IMR-90 (cell line): ENCODE data around the gene NEIL1. TPM values are rescaled to one million over a fixed set of nuclear protein-coding genes. Genes with fewer than 3 reads are reported as not detected.

Experiments used
- ATAC-seq: fragments of 200-7000 bp; cut with Tn5 transposase; 2 replicates; pipeline ENCODE4 v1.9.1; 2020; ENCODE audit warnings: low read depth, mild to moderate bottlenecking, moderate library complexity
- BruUV-seq: library from RNA; stranded (reverse); fragments of 400-500 nt; replicated peaks from 2 replicates; lab custom pipeline; 2021; lab: Mats Ljungman, UMichigan
- CTCF ChIA-PET: fragments of 300-600 bp; formaldehyde crosslinking; extraction: SDS; loops from one replicate; lab custom pipeline; 2021; ENCODE audit warnings: antibody characterized with exemption; lab: Yijun Ruan, JAX
- POLR2A ChIA-PET: fragments of 300-600 bp; sonication (Branson Sonifier 250); formaldehyde crosslinking; loops from one replicate; lab custom pipeline; 2022; ENCODE audit warnings: antibody characterized with exemption; ENCODE audit not compliant: unreplicated experiment; lab: Charles Lee
- DNase-seq: peaks from one replicate; pipeline ENCODE4 v3.0.0; 2013
- H2AFZ ChIP-seq: replicated peaks from 2 replicates; pipeline ENCODE3; 2013; ENCODE audit warnings: low read length, mild to moderate bottlenecking; ENCODE audit not compliant: poor library complexity
- H2AK5ac ChIP-seq: 2 replicates; pipeline ENCODE4 v1.6.1; 2013; ENCODE audit warnings: low read depth, low read length, inconsistent platforms
- H2AK9ac ChIP-seq: replicated peaks from 2 replicates; pipeline ENCODE3; 2013; ENCODE audit warnings: mild to moderate bottlenecking, low read depth, low read length, moderate library complexity; ENCODE audit not compliant: poor library complexity
- H2BK120ac ChIP-seq: 2 replicates; pipeline ENCODE4 v1.6.1; 2013; ENCODE audit warnings: low read depth, low read length, inconsistent platforms
- H2BK15ac ChIP-seq: 3 replicates; pipeline ENCODE4 v1.6.1; 2013; ENCODE audit warnings: low read depth, low read length, inconsistent platforms
- H2BK20ac ChIP-seq: 2 replicates; pipeline ENCODE4 v1.6.1; 2013; ENCODE audit warnings: low read depth, mild to moderate bottlenecking, inconsistent platforms, low read length, moderate library complexity
- H2BK5ac ChIP-seq: 2 replicates; pipeline ENCODE4 v1.6.1; 2013; ENCODE audit warnings: mild to moderate bottlenecking, low read depth, low read length, inconsistent platforms; ENCODE audit not compliant: poor library complexity, severe bottlenecking
- H3K14ac ChIP-seq: replicated peaks from 2 replicates; pipeline ENCODE4 v1.6.1; 2013; ENCODE audit warnings: low read depth, low read length, inconsistent platforms
- H3K18ac ChIP-seq: 2 replicates; pipeline ENCODE4 v1.6.1; 2013; ENCODE audit warnings: low read depth, low read length, control low read depth
- H3K23ac ChIP-seq: 2 replicates; pipeline ENCODE4 v1.6.1; 2013; ENCODE audit warnings: low read depth, low read length, inconsistent platforms
- H3K27ac ChIP-seq: 2 replicates; pipeline ENCODE4 v1.5.1; 2013; ENCODE audit warnings: mild to moderate bottlenecking, control low read depth, low read length; ENCODE audit not compliant: insufficient read depth
- H3K27me3 ChIP-seq: 2 replicates; pipeline ENCODE4 v1.6.1; 2013; ENCODE audit warnings: low read length; ENCODE audit not compliant: control insufficient read depth, insufficient read depth
- H3K36me3 ChIP-seq: 2 replicates; pipeline ENCODE4 v1.6.1; 2013; ENCODE audit warnings: low read length, mixed read lengths; ENCODE audit not compliant: control insufficient read depth, insufficient read depth
- H3K4ac ChIP-seq: 2 replicates; pipeline ENCODE4 v1.6.1; 2013; ENCODE audit warnings: low read depth, low read length, inconsistent platforms
- H3K4me1 ChIP-seq: 2 replicates; pipeline ENCODE4 v1.6.1; 2013; ENCODE audit warnings: low read length, mixed read lengths; ENCODE audit not compliant: control insufficient read depth, insufficient read depth
- H3K4me2 ChIP-seq: 2 replicates; pipeline ENCODE4 v1.6.1; 2013; ENCODE audit warnings: low read depth, mild to moderate bottlenecking, control low read depth, low read length, moderate library complexity
- H3K4me3 ChIP-seq: 2 replicates; pipeline ENCODE4 v1.5.1; 2013; ENCODE audit warnings: low read depth, mild to moderate bottlenecking, control low read depth, low read length, moderate library complexity; ENCODE audit not compliant: insufficient read depth
- H3K56ac ChIP-seq: 2 replicates; pipeline ENCODE4 v1.6.1; 2013; ENCODE audit warnings: low read length, inconsistent platforms; ENCODE audit not compliant: insufficient read depth; ENCODE audit errors: extremely low read depth
- H3K79me1 ChIP-seq, 2 experiments: 2 replicates each; pipeline ENCODE4 v1.6.1; 2013; ENCODE audit warnings: low read length in 2 of 2, inconsistent platforms in 1 of 2, low read depth in 1 of 2
- H3K9ac ChIP-seq: 2 replicates; pipeline ENCODE4 v1.6.1; 2013; ENCODE audit warnings: low read depth, low read length, control low read depth
- H3K9me1 ChIP-seq: 2 replicates; pipeline ENCODE4 v1.6.1; 2013; ENCODE audit warnings: low read length, inconsistent platforms; ENCODE audit not compliant: insufficient read depth
- H3K9me3 ChIP-seq: 2 replicates; pipeline ENCODE4 v1.6.1; 2013; ENCODE audit warnings: low read length; ENCODE audit not compliant: control insufficient read depth, insufficient read depth
- H4K20me1 ChIP-seq: 2 replicates; pipeline ENCODE4 v1.6.1; 2013; ENCODE audit warnings: low read length, inconsistent platforms; ENCODE audit not compliant: insufficient read depth
- H4K5ac ChIP-seq: 2 replicates; pipeline ENCODE4 v1.6.1; 2013; ENCODE audit warnings: mild to moderate bottlenecking, low read depth, low read length, control low read depth
- H4K8ac ChIP-seq, 2 experiments: 2 replicates each; pipeline ENCODE4 v1.6.1; 2013; ENCODE audit warnings: low read depth in 2 of 2, low read length in 2 of 2, control low read depth in 1 of 2, inconsistent platforms in 1 of 2
- H4K91ac ChIP-seq: 2 replicates; pipeline ENCODE4 v1.6.1; 2013; ENCODE audit warnings: low read depth, low read length, inconsistent platforms; ENCODE audit not compliant: insufficient read depth
- BHLHE40 ChIP-seq: fragments of 150-350 bp; IDR thresholded peaks from 2 replicates; pipeline ENCODE4 v1.6.1; 2016; ENCODE audit warnings: mild to moderate bottlenecking, low read depth, low read length
- CEBPB ChIP-seq: IDR thresholded peaks from 2 replicates; pipeline ENCODE4 v1.6.1; 2012; ENCODE audit warnings: low read depth, low read length, improper control_type of control experiment
- CHD1 ChIP-seq: IDR thresholded peaks from 2 replicates; pipeline ENCODE4 v1.6.1; 2012; ENCODE audit warnings: low read depth, low read length, improper control_type of control experiment
- FOS ChIP-seq: fragments of 150-350 bp; IDR thresholded peaks from 2 replicates; pipeline ENCODE4 v1.6.1; 2016; ENCODE audit warnings: low read depth, low read length
- MAFK ChIP-seq: IDR thresholded peaks from 2 replicates; pipeline ENCODE4 v1.6.1; 2012; ENCODE audit warnings: low read depth, low read length, improper control_type of control experiment
- MAZ ChIP-seq: IDR thresholded peaks from 2 replicates; pipeline ENCODE4 v1.6.1; 2012; ENCODE audit warnings: low read depth, mild to moderate bottlenecking, low read length, improper control_type of control experiment, moderate library complexity, borderline replicate concordance
- MXI1 ChIP-seq: IDR thresholded peaks from 2 replicates; pipeline ENCODE4 v1.6.1; 2012; ENCODE audit warnings: low read depth, mild to moderate bottlenecking, low read length, moderate library complexity, borderline replicate concordance
- NFE2L2 ChIP-seq: fragments of 150-350 bp; IDR thresholded peaks from 2 replicates; pipeline ENCODE4 v1.6.1; 2016; ENCODE audit warnings: low read depth, mild to moderate bottlenecking, low read length
- POLR2A ChIP-seq: IDR thresholded peaks from 2 replicates; pipeline ENCODE4 v1.6.1; 2012; ENCODE audit warnings: mild to moderate bottlenecking, low read depth, low read length
- RAD21 ChIP-seq: IDR thresholded peaks from 2 replicates; pipeline ENCODE4 v1.6.1; 2012; ENCODE audit warnings: low read length, improper control_type of control experiment
- RCOR1 ChIP-seq: IDR thresholded peaks from 2 replicates; pipeline ENCODE4 v1.6.1; 2012; ENCODE audit warnings: mild to moderate bottlenecking, low read length, improper control_type of control experiment; ENCODE audit not compliant: insufficient replicate concordance
- SMC3 ChIP-seq: fragments of 150-350 bp; IDR thresholded peaks from 2 replicates; pipeline ENCODE4 v1.6.1; 2016; ENCODE audit warnings: low read depth, mild to moderate bottlenecking, antibody characterized with exemption, low read length, moderate library complexity
- WGBS, 2 experiments: methylation state at CpG; one replicate each; pipeline versions ENCODE4 v1.1.5 to v1.1.7; 2013; ENCODE audit warnings: missing lambda C conversion rate in 2 of 2; ENCODE audit not compliant: insufficient read length in 1 of 2; ENCODE audit errors: extremely low coverage in 2 of 2; 5-methylcytosine and 5-hydroxymethylcytosine counted together
- dilution Hi-C: fragments of 300-500 bp; cut with HindIII; formaldehyde crosslinking; loops from one replicate; pipeline ENCODE4 v1.14.3; 2018; ENCODE audit warnings: low sequenced_read_pairs; ENCODE audit not compliant: unreplicated experiment
- in situ Hi-C: fragments of 300-500 bp; cut with MboI; formaldehyde crosslinking; loops from 3 replicates; pipeline ENCODE4 v1.14.3; 2019; ENCODE audit warnings: low sequenced_read_pairs, inconsistent platforms, mixed read lengths
- intact Hi-C: fragments of 100-400 bp; cut with micrococcal nuclease; formaldehyde crosslinking; loops from 2 replicates; pipeline ENCODE4 v1.10.0; 2022
- polyA plus RNA-seq, 3 experiments: library from polyadenylated mRNA; depleted of rRNA; stranded (reverse); fragments of >200 nt; gene quantifications; 2 replicates each; pipeline ENCODE4 v1.2.3, GENCODE V29; 2012; ENCODE audit warnings: low replicate concordance in 1 of 3
- total RNA-seq: library from RNA; depleted of rRNA; stranded (reverse); fragments of >200 nt; gene quantifications from 2 replicates; pipeline ENCODE4 v1.2.3, GENCODE V29; 2012
- TF ChIP-seq, protein P1 (sequence below): conservative IDR thresholded peaks from 2 replicates; pipeline ENCODE4 v1.5.1; 2012; ENCODE audit warnings: mild to moderate bottlenecking, low read depth, low read length, improper control_type of control experiment
- TF ChIP-seq, protein P2 (sequence below): fragments of 150-350 bp; IDR thresholded peaks from 2 replicates; pipeline ENCODE4 v1.6.1; 2017; ENCODE audit warnings: mild to moderate bottlenecking, antibody characterized with exemption, low read length, low read depth
- TF ChIP-seq, protein P3 (sequence below): fragments of 150-350 bp; IDR thresholded peaks from 2 replicates; pipeline ENCODE4 v1.6.1; 2016; ENCODE audit warnings: low read depth, mild to moderate bottlenecking, low read length, moderate library complexity, borderline replicate concordance

Gene NEIL1
- total and polyA plus RNA-seq, 2 of the 4 experiments (the other 2 are of a cell fraction) = 1.1 to 3.6 TPM

DNA sequence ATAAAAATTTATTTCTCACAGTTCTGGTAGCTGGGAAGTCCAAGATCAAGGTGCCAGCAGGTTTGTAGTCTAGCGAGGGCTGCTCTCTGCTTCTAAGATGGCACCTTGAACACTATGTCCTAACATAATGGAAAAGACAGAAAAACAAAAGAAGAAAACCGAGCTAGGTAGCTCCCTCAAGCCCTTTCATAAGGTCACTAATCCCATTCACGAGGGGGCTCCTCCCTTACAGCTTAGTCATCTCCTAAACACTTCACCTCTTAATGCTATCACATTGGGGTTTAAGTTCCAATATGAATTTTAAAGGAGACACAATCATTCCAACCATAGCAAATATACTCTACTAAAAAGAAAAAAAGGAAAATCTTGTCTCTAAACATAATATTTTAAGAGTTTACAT is 40.7 kb upstream of the NEIL1 start:
- H2BK15ac ChIP-seq = no peak overlapping the region
- no peak overlapping the region for H4K8ac ChIP-seq
- H2BK5ac ChIP-seq = no peak overlapping the region
- no peaks in the 10 kb centered on the region for H3K36me3 ChIP-seq
- H3K23ac ChIP-seq = no peak overlapping the region
- H2BK120ac ChIP-seq = no peak overlapping the region
- no peaks in the 10 kb centered on the region for H4K20me1 ChIP-seq
- no peaks in the 10 kb centered on the region for H3K9me1 ChIP-seq
- in situ Hi-C loops (no loop called here), dilution Hi-C loops (no loop called here), intact Hi-C loops (loop anchor here (10.0 kb wide), 2 partner anchors 61 to 281 kb away; partner anchors contain the start of gene PPCDC)
- TF ChIP-seq, protein P1, sequence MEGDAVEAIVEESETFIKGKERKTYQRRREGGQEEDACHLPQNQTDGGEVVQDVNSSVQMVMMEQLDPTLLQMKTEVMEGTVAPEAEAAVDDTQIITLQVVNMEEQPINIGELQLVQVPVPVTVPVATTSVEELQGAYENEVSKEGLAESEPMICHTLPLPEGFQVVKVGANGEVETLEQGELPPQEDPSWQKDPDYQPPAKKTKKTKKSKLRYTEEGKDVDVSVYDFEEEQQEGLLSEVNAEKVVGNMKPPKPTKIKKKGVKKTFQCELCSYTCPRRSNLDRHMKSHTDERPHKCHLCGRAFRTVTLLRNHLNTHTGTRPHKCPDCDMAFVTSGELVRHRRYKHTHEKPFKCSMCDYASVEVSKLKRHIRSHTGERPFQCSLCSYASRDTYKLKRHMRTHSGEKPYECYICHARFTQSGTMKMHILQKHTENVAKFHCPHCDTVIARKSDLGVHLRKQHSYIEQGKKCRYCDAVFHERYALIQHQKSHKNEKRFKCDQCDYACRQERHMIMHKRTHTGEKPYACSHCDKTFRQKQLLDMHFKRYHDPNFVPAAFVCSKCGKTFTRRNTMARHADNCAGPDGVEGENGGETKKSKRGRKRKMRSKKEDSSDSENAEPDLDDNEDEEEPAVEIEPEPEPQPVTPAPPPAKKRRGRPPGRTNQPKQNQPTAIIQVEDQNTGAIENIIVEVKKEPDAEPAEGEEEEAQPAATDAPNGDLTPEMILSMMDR = no peak
- TF ChIP-seq CEBPB (no peak), RCOR1 (no peak), BHLHE40 (no peak), CHD1 (no peak), RAD21 (no peak), MAZ (no peak), SMC3 (no peak), MAFK (no peak), NFE2L2 (no peak), MXI1 (no peak), FOS (no peak), POLR2A (no peak)
- TF ChIP-seq, protein P2, sequence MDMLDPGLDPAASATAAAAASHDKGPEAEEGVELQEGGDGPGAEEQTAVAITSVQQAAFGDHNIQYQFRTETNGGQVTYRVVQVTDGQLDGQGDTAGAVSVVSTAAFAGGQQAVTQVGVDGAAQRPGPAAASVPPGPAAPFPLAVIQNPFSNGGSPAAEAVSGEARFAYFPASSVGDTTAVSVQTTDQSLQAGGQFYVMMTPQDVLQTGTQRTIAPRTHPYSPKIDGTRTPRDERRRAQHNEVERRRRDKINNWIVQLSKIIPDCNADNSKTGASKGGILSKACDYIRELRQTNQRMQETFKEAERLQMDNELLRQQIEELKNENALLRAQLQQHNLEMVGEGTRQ = no peak
- TF ChIP-seq, protein P3, sequence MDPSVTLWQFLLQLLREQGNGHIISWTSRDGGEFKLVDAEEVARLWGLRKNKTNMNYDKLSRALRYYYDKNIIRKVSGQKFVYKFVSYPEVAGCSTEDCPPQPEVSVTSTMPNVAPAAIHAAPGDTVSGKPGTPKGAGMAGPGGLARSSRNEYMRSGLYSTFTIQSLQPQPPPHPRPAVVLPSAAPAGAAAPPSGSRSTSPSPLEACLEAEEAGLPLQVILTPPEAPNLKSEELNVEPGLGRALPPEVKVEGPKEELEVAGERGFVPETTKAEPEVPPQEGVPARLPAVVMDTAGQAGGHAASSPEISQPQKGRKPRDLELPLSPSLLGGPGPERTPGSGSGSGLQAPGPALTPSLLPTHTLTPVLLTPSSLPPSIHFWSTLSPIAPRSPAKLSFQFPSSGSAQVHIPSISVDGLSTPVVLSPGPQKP = no peak
- H3K27me3 ChIP-seq = peaks cover 51% of the 10 kb centered on the region
- no CpG with 5 or more reads among the region's 3 CpGs for WGBS, 2 experiments
- no peak overlapping the region for H3K9ac ChIP-seq
- no peak overlapping the region for H3K27ac ChIP-seq
- H3K4ac ChIP-seq = no peak overlapping the region
- DNase-seq = no peak
- H2BK20ac ChIP-seq = no peak overlapping the region
- H3K4me3 ChIP-seq = no peak overlapping the region
- H3K9me3 ChIP-seq = no peaks in the 10 kb centered on the region
- H3K79me1 ChIP-seq = no peaks in the 10 kb centered on the region
- no peak overlapping the region for H3K14ac ChIP-seq
- BruUV-seq = no TSS peak
- H2AK5ac ChIP-seq = no peak overlapping the region
- ATAC-seq = no peak
- no peak overlapping the region for H3K56ac ChIP-seq
- H4K5ac ChIP-seq = no peak overlapping the region
- no peak overlapping the region for H3K4me2 ChIP-seq
- CTCF ChIA-PET = no interaction called here
- H3K18ac ChIP-seq = no peak overlapping the region
- H3K4me1 ChIP-seq = no peaks in the 10 kb centered on the region
- no peak overlapping the region for H2AK9ac ChIP-seq
- POLR2A ChIA-PET = no interaction called here
- no peak overlapping the region for H4K91ac ChIP-seq
- H2AFZ ChIP-seq = no peak overlapping the region
